GM23338 (cell line): ENCODE measurements around the gene AUH. TPM values are rescaled to one million over a fixed set of nuclear protein-coding genes. Genes with fewer than 3 reads are reported as not detected.

ENCODE experiments used
- ATAC-seq: fragments of 200-7000 bp; cut with Tn5 transposase; 3 replicates; pipeline ENCODE4 v1.9.1; 2020
- DNase-seq: peaks from one replicate; pipeline ENCODE4 v3.0.0-alpha.2; 2015; ENCODE audit warnings: low spot score
- H2AFZ ChIP-seq: fragments of 200-600 bp; sonication (generic); 2 replicates; pipeline ENCODE4 v1.8.0; 2016; ENCODE audit warnings: antibody characterized with exemption, mild to moderate bottlenecking, moderate library complexity
- H3F3A ChIP-seq: fragments of 200-600 bp; sonication (generic); replicated peaks from 2 replicates; pipeline ENCODE4 v1.8.0; 2017; ENCODE audit warnings: antibody characterized with exemption, mixed run types, low read depth
- H3K27ac ChIP-seq: fragments of 200-600 bp; sonication (generic); 2 replicates; pipeline ENCODE4 v1.6.1; 2016; ENCODE audit warnings: low read depth
- H3K27me3 ChIP-seq: fragments of 200-600 bp; sonication (generic); 2 replicates; pipeline ENCODE4 v1.8.0; 2016; ENCODE audit warnings: mild to moderate bottlenecking, mixed run types, moderate library complexity; ENCODE audit not compliant: insufficient read depth
- H3K36me3 ChIP-seq: fragments of 200-600 bp; sonication (generic); 2 replicates; pipeline ENCODE4 v1.8.0; 2016; ENCODE audit warnings: mild to moderate bottlenecking; ENCODE audit not compliant: insufficient read depth
- H3K4me1 ChIP-seq: fragments of 200-600 bp; sonication (generic); 2 replicates; pipeline ENCODE4 v1.8.0; 2016; ENCODE audit warnings: mild to moderate bottlenecking, moderate library complexity; ENCODE audit not compliant: insufficient read depth
- H3K4me2 ChIP-seq: fragments of 200-600 bp; sonication (generic); 2 replicates; pipeline ENCODE4 v1.7.1; 2017; ENCODE audit warnings: mixed run types
- H3K4me3 ChIP-seq: fragments of 200-600 bp; sonication (generic); 2 replicates; pipeline ENCODE4 v1.6.1; 2016; ENCODE audit warnings: mixed run types
- H3K79me2 ChIP-seq: fragments of 200-600 bp; sonication (generic); replicated peaks from 2 replicates; pipeline ENCODE4 v1.8.0; 2017; ENCODE audit warnings: mild to moderate bottlenecking; ENCODE audit not compliant: insufficient read depth
- H3K9me2 ChIP-seq: fragments of 200-600 bp; sonication (generic); 2 replicates; pipeline ENCODE4 v1.8.0; 2017; ENCODE audit not compliant: insufficient read depth
- H4K20me1 ChIP-seq: fragments of 200-600 bp; sonication (generic); replicated peaks from 2 replicates; pipeline ENCODE4 v1.8.0; 2017; ENCODE audit warnings: mild to moderate bottlenecking; ENCODE audit not compliant: insufficient read depth
- H3K27ac Mint-ChIP-seq: 2 replicates; pipeline ENCODE4 v1.8.0; 2020; ENCODE audit warnings: inconsistent platforms, mild to moderate bottlenecking, moderate library complexity, mixed read lengths
- H3K27me3 Mint-ChIP-seq: 3 replicates; pipeline ENCODE4 v1.8.0; 2022; ENCODE audit warnings: low read depth, mild to moderate bottlenecking, moderate library complexity, mixed read lengths, inconsistent platforms; ENCODE audit not compliant: insufficient read depth, poor library complexity
- H3K36me3 Mint-ChIP-seq: 3 replicates; pipeline ENCODE4 v1.8.0; 2021; ENCODE audit warnings: low read depth, mild to moderate bottlenecking, inconsistent platforms, moderate library complexity, mixed read lengths
- H3K4me1 Mint-ChIP-seq: 3 replicates; pipeline ENCODE4 v1.8.0; 2020; ENCODE audit warnings: mild to moderate bottlenecking, inconsistent platforms, mixed read lengths
- H3K4me3 Mint-ChIP-seq: 3 replicates; pipeline ENCODE4 v1.8.0; 2021; ENCODE audit warnings: moderate library complexity, mild to moderate bottlenecking, inconsistent platforms, mixed read lengths
- H3K9me3 Mint-ChIP-seq: 3 replicates; pipeline ENCODE4 v1.8.0; 2020; ENCODE audit warnings: moderate library complexity, mild to moderate bottlenecking, inconsistent platforms, mixed read lengths
- CTCF ChIP-seq, 2 experiments: fragments of 200-600 bp in 1 of 2; sonication (generic) in 1 of 2; conservative IDR thresholded peaks; 2 replicates each; pipeline versions ENCODE4 v1.5.1 to v1.6.1; 2016 to 2017; ENCODE audit warnings: antibody characterized with exemption in 2 of 2, low read depth in 2 of 2, mild to moderate bottlenecking in 2 of 2, moderate library complexity in 1 of 2
- JUNB ChIP-seq: IDR thresholded peaks from one replicate; pipeline ENCODE4 v1.6.1; 2016; ENCODE audit warnings: antibody characterized with exemption; ENCODE audit not compliant: unreplicated experiment
- NANOG ChIP-seq: IDR thresholded peaks from 2 replicates; pipeline ENCODE4 v1.6.1; 2016; ENCODE audit warnings: antibody characterized with exemption, borderline replicate concordance
- POLR2AphosphoS5 ChIP-seq: IDR thresholded peaks from 2 replicates; pipeline ENCODE4 v1.6.1; 2016; ENCODE audit warnings: antibody characterized with exemption, low read depth
- ZNF114 ChIP-seq: fragments of 250-450 bp; sonication (Bioruptor Pico); IDR thresholded peaks from 2 replicates; pipeline ENCODE4 v1.5.0; 2020; ENCODE audit warnings: mild to moderate bottlenecking, moderate library complexity
- ZNF331 ChIP-seq: fragments of 250-450 bp; sonication (Bioruptor Pico); IDR thresholded peaks from 2 replicates; pipeline ENCODE4 v1.5.0; 2020; ENCODE audit warnings: low read depth, mild to moderate bottlenecking, moderate library complexity
- polyA plus RNA-seq: library from polyadenylated mRNA; unstranded; fragments of >200 nt; fragmentation: Nextera tagmentation; extraction: Ambion mirVana; gene quantifications from 2 replicates; pipeline ENCODE4 v1.2.1, GENCODE V29; 2016
- total RNA-seq: library from RNA; depleted of rRNA; stranded (reverse); fragments of >200 nt; shearing (Covaris generic); gene quantifications from 2 replicates; pipeline ENCODE4 v1.2.3, GENCODE V29; 2014
- TF ChIP-seq, protein P1 (sequence below): IDR thresholded peaks from one replicate; pipeline ENCODE4 v1.6.1; 2018; ENCODE audit warnings: antibody characterized with exemption; ENCODE audit not compliant: unreplicated experiment
- TF ChIP-seq, protein P2 (sequence below): IDR thresholded peaks from 2 replicates; pipeline ENCODE4 v1.6.1; 2016; ENCODE audit warnings: antibody characterized with exemption

AUH gene
- total and polyA plus RNA-seq, 2 experiments from 2014 or later = 28.8 to 34.2 TPM

- TF ChIP-seq, protein P1, sequence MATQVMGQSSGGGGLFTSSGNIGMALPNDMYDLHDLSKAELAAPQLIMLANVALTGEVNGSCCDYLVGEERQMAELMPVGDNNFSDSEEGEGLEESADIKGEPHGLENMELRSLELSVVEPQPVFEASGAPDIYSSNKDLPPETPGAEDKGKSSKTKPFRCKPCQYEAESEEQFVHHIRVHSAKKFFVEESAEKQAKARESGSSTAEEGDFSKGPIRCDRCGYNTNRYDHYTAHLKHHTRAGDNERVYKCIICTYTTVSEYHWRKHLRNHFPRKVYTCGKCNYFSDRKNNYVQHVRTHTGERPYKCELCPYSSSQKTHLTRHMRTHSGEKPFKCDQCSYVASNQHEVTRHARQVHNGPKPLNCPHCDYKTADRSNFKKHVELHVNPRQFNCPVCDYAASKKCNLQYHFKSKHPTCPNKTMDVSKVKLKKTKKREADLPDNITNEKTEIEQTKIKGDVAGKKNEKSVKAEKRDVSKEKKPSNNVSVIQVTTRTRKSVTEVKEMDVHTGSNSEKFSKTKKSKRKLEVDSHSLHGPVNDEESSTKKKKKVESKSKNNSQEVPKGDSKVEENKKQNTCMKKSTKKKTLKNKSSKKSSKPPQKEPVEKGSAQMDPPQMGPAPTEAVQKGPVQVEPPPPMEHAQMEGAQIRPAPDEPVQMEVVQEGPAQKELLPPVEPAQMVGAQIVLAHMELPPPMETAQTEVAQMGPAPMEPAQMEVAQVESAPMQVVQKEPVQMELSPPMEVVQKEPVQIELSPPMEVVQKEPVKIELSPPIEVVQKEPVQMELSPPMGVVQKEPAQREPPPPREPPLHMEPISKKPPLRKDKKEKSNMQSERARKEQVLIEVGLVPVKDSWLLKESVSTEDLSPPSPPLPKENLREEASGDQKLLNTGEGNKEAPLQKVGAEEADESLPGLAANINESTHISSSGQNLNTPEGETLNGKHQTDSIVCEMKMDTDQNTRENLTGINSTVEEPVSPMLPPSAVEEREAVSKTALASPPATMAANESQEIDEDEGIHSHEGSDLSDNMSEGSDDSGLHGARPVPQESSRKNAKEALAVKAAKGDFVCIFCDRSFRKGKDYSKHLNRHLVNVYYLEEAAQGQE = no peak
- TF ChIP-seq, protein P2, sequence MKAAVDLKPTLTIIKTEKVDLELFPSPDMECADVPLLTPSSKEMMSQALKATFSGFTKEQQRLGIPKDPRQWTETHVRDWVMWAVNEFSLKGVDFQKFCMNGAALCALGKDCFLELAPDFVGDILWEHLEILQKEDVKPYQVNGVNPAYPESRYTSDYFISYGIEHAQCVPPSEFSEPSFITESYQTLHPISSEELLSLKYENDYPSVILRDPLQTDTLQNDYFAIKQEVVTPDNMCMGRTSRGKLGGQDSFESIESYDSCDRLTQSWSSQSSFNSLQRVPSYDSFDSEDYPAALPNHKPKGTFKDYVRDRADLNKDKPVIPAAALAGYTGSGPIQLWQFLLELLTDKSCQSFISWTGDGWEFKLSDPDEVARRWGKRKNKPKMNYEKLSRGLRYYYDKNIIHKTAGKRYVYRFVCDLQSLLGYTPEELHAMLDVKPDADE = no peak
- no peak for TF ChIP-seq NANOG
- TF ChIP-seq CTCF (conservative IDR thresholded peaks at IDR 0.05; ENCODE audit: low read depth in 2 of 2) = no peak
- TF ChIP-seq ZNF331 (CRISPR knock-in tag) = no peak
- no peak for TF ChIP-seq ZNF114
- TF ChIP-seq JUNB = no peak
- TF ChIP-seq POLR2AphosphoS5 = no peak
Observed at GRCh38 chr9:91295357-91295756, 66.4 kb downstream of the AUH start (continued).

GRCh38 chr9:91291866-91292265 is 69.9 kb downstream of the AUH start:
- H3K4me1 ChIP-seq = no peaks in the 10 kb centered on the region
- no peaks in the 10 kb centered on the region for H3K27me3 Mint-ChIP-seq
- no peaks in the 10 kb centered on the region; the same call in 1 of the 2 replicates for H4K20me1 ChIP-seq
- H3K36me3 Mint-ChIP-seq = peaks cover 14% of the 10 kb centered on the region
- H3K27me3 ChIP-seq = no peaks in the 10 kb centered on the region
- no peak overlapping the region for H3K4me3 Mint-ChIP-seq
- no peaks in the 10 kb centered on the region for H3K9me2 ChIP-seq
- no peaks in the 10 kb centered on the region for H3K9me3 Mint-ChIP-seq
- H3K4me2 ChIP-seq = no peak overlapping the region
- ATAC-seq (no peak), DNase-seq (no peak)
- H2AFZ ChIP-seq = no peak overlapping the region
- no peak overlapping the region for H3K27ac Mint-ChIP-seq
- no peak overlapping the region for H3K4me3 ChIP-seq
- no peaks in the 10 kb centered on the region for H3K36me3 ChIP-seq
- H3K4me1 Mint-ChIP-seq = no peaks in the 10 kb centered on the region
- no peaks in the 10 kb centered on the region for H3K79me2 ChIP-seq
- no peaks in the 10 kb centered on the region for H3F3A ChIP-seq
- no peak overlapping the region for H3K27ac ChIP-seq
- TF ChIP-seq, protein P1 = no peak
- TF ChIP-seq NANOG = no peak
- no peak for TF ChIP-seq ZNF114
- TF ChIP-seq, protein P2 = no peak
- TF ChIP-seq POLR2AphosphoS5 = no peak
